Stimulated activated CD8-positive, alpha-beta memory T cell treated with anti-CD3 and anti-CD28 coated beads, Interleukin-2, amount 100 ng/mL, for 48 hours (primary cell): Measurements from ENCODE around the gene SHISA9.

Experiments used
- DNase-seq, 2 donors: peaks; one replicate each; pipeline ENCODE4 v3.0.0-alpha.2; 2020; ENCODE audit warnings: low read depth in 2 of 2

SHISA9 gene

GRCh38 chr16:13070268-13070667 lies 168.9 kb downstream of the SHISA9 start:
- no peak for DNase-seq

GRCh38 chr16:13076878-13077277 lies 175.5 kb downstream of the SHISA9 start:
- no peak for DNase-seq

GRCh38 chr16:13077816-13078215 lies 176.4 kb downstream of the SHISA9 start:
- no peak for DNase-seq

- DNase-seq = no peak
Measured at GRCh38 chr16:13080531-13080930, 179.1 kb downstream of the SHISA9 start.

- DNase-seq = no peak
Measured at GRCh38 chr16:13081825-13082331, 180.5 kb downstream of the SHISA9 start.

DNA sequence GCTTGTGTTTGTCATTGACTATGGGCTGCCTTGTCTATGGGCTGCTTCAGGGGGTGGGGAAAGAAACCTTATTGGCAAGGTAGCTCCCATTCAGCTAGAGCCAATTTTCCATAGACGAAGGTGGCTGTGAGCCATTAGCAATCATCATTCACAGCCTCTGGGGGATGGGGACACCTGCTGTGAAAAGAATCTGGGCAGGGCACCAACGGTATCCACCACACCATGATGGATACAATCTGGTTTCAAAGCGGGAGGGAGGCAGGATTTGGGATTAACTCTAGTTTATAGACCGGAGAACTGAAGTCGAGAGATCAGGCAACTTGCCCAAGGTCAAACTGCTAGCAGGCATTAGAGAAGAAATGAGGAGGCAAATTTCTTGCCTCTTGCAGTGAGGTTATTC lies 182.3 kb downstream of the SHISA9 start:
- no peak for DNase-seq

GRCh38 chr16:13084331-13084730 lies 182.9 kb downstream of the SHISA9 start:
- DNase-seq = no peak

- DNase-seq = no peak
Measured at GRCh38 chr16:13093661-13094060, 192.3 kb downstream of the SHISA9 start.

- DNase-seq = no peak
Measured at GRCh38 chr16:13095061-13095460, 193.7 kb downstream of the SHISA9 start.

DNA sequence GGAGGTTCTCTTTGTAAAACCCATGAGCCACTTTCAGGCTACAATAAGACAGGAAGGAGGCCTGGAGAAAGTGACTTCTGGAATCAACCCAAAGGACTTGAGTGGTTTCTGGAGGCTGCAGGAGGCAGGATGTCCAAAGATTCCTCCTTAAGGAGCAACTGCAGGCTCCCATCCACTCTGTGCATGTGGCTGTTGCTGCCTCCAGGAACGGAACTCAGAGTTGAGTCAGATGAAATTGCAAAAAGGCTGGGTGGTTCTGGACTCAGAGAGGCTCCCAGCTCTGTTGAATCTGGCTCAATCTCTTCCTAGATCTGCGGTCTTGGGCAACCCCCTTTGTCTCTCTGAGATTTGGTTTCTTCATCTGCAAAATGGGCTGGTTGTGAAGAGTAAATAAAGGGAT lies 197.1 kb downstream of the SHISA9 start:
- no peak for DNase-seq

GRCh38 chr16:13099822-13100221 lies 198.4 kb downstream of the SHISA9 start:
- DNase-seq = no peak

DNA sequence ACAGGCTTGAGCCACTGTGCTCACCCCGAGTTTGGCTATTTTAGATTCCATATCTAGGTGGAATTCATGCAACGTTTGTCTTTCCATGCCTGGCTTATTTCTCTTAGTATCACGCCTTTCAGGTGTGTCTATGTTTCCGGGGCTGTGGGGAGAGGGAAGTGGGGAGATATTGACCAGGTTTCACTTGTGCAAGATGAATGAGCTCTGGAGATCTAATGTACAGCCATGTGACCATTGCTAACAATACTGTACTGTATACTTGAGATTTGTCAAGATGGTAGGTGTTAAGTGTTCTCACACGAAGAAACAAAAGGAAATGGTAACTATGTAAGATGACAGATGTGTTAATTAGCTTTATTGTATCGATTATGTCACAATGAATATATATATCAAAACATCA lies 199.6 kb downstream of the SHISA9 start:
- DNase-seq = no peak

DNA sequence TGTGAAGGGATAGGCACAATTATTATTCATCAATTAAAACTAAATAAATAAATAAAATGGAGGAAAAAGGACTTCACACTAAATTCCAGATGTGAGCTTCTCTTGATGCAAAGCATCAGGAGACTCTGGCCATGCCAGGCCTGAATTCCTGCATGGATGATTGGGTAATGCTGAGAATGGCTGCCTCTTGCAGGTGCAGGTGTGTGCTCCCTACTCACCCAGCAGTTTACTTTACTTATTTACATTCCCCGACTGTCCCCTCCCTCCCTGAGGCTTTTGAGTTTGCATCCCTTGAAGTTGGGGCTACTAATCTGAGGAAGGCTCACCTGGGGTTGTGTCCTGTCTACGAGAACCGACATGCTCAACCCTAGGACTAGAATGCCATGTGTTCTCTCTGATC lies 200.4 kb downstream of the SHISA9 start:
- DNase-seq = no peak

DNA sequence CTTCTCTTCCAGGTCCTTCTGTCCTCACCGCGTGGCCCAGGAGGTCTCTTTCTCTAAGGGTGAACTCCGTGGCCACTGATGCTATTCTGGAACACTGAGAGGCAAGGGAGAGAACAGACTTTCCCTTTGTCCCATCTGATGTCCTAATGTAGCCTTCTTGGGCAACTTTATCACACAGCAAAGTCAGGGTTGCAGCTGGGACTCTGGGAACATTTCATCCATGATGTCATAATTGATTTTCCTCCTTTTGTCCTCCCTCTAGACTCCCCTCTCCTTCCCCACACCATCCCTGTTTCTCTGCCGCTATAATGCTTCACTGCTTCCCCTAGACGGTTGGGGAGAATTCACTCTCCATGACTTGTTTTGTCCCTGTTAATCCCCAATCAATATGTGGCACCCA lies 201.0 kb downstream of the SHISA9 start:
- DNase-seq = no peak

GRCh38 chr16:13103831-13104530 lies 202.6 kb downstream of the SHISA9 start:
- DNase-seq = no peak

- no peak for DNase-seq
Measured at GRCh38 chr16:13104772-13105171, 203.4 kb downstream of the SHISA9 start.

GRCh38 chr16:13105427-13105826 lies 204.0 kb downstream of the SHISA9 start:
- no peak for DNase-seq

GRCh38 chr16:13106464-13106863 lies 205.1 kb downstream of the SHISA9 start:
- DNase-seq = no peak

GRCh38 chr16:13108126-13108525 lies 206.7 kb downstream of the SHISA9 start:
- DNase-seq = no peak

DNA sequence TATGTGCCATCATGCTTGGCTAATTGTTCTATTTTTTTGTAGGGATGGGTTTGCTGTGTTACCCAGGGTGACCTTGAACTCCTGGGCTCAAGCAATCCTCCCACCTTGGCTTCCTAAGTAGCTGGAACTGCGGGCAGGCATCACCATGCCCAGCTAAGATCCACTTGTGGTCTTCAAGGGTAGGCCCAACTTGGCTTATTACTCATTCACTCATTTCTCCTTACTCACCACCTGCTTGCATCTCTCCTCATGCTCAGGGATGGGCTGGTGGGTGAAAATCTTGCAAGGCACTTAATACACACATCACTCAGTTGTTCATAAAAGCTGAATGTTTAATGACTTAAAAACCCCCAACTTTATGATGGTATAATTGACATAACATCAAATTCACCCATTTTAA lies 207.8 kb downstream of the SHISA9 start:
- DNase-seq = no peak

- no peak for DNase-seq
Measured at GRCh38 chr16:13110124-13110796, 208.9 kb downstream of the SHISA9 start.

GRCh38 chr16:13111747-13112146 lies 210.3 kb downstream of the SHISA9 start:
- no peak for DNase-seq

- DNase-seq = no peak
Measured at GRCh38 chr16:13113741-13114140, 212.3 kb downstream of the SHISA9 start.
